HG03442 (cell line): ENCODE measurements around the gene GPR152.
"Not testable (repeated sequence)": the region's sequence is repeated elsewhere in the genome, so short reads cannot be mapped to it uniquely, and the experiment has no call there.

Source experiments
- ATAC-seq: cut with Tn5 transposase; IDR thresholded peaks from one replicate; pipeline ENCODE4 v1.9.1; 2021; ENCODE audit warnings: mild to moderate bottlenecking, moderate library complexity; ENCODE audit not compliant: unreplicated experiment

GPR152 gene

GRCh38 chr11:67465530-67465929 lies 13.0 kb upstream of the GPR152 start:
- not testable (repeated sequence) for ATAC-seq

- ATAC-seq: no peak
Measured at GRCh38 chr11:67465189-67465510, 12.6 kb upstream of the GPR152 start.

DNA sequence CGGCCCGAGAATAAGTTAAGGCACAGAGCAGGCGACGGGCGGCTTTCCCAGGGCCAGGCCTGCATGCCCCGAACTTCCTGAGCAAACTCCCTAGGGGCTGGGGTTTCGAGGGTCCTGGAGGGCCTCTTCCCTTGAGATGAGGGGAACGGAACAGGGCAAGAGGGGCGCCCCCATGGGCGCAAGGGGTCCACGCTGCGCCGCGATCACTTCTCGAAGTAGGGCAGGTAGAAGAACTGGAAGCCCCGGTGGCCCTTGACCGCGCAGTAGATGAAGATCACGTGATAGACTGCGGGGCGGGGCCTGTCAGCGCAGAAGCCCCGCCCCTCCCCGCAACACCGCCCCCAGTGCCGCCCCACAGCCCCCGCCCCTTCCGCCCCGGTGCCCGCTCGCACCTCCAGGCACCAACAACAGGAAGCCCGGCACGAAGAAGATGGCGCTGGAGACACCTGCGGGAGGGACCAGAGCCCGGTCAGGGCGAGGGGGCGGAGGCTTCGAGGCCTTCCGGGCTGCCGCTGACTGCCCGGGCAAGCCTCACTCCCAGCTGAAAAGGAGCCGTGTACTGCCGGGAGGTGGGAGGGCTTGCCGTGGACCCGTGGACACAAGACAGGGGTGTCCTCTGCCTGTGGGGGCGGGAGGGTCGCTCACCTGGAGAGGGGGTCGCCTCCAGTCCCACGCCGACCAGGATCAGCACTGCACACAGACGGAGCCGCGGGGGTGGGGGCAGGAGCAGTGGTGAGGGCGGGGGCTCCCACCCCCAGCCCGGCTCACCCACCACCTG lies 12.1 kb upstream of the GPR152 start:
- ATAC-seq: peak; percentile 40

- ATAC-seq: no peak
Measured at GRCh38 chr11:67463680-67464410, 11.3 kb upstream of the GPR152 start.

DNA sequence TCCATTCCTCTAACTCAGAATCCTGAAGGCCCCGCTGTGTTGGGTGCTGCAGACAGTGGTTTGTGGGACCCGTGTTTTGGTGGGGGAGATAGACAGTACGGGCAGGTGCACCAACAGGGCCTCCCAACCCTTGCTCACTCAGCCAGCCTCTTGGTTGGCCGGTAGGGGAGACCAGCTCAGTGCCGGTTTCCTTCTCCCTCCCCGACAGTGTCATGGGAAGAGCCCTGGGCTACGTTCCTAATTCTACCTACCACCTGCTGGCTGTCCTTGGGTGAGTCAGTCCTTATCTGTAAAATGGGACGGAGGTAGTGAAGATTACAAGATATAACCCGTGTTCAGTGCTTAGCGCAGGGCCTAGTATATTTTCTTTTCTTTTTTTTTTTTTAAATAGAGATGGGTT lies 10.7 kb upstream of the GPR152 start:
- ATAC-seq: no peak

DNA sequence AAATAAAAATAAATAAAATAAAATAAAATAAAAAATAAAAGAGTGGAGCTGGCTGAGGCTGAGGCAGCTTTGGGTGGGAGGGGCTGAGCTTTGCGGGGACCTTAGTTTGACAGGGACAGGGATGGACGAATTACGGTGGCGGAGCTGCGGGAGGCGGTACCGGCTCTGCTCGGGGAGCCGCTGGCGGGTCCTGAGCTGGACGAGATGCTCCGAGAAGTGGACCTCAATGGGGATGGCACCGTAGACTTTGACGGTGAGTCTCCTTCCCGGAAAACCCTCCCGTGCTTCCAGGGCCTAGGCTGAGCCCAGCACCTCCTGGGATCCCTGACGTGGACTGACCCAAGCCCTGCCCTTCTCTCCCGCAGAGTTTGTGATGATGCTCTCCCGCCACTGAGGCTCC lies 5.7 kb upstream of the GPR152 start:
- ATAC-seq: no peak

GRCh38 chr11:67457453-67457852 lies 4.9 kb upstream of the GPR152 start:
- ATAC-seq: no peak

GRCh38 chr11:67456068-67456705 lies 3.7 kb upstream of the GPR152 start:
- ATAC-seq: no peak

DNA sequence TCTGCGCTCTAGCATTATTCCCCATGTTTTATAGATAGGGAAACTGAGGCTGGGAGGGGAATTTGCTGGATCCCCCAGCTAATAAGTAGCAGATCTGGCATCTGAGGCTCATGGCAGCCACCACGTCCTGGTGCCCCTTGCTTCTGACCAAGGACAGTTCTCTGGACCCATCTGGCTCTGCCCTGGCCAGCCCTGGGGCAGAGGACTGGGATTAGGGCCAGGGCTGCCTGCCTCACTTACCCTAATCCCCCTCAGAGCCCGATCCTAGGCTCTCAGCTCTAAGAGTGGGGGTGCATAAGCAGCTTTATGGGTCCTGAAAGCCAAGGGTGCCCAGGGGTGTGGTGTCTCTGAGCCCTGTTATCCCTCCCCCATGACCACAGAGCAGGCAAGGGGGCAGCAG lies 2.5 kb upstream of the GPR152 start, which contains the start of gene CABP4:
CABP4 (plus strand) TSS at position 301 of the 400 bp plus-strand sequence; CDS start at position 371, 70 bp downstream.
- ATAC-seq: no peak

DNA sequence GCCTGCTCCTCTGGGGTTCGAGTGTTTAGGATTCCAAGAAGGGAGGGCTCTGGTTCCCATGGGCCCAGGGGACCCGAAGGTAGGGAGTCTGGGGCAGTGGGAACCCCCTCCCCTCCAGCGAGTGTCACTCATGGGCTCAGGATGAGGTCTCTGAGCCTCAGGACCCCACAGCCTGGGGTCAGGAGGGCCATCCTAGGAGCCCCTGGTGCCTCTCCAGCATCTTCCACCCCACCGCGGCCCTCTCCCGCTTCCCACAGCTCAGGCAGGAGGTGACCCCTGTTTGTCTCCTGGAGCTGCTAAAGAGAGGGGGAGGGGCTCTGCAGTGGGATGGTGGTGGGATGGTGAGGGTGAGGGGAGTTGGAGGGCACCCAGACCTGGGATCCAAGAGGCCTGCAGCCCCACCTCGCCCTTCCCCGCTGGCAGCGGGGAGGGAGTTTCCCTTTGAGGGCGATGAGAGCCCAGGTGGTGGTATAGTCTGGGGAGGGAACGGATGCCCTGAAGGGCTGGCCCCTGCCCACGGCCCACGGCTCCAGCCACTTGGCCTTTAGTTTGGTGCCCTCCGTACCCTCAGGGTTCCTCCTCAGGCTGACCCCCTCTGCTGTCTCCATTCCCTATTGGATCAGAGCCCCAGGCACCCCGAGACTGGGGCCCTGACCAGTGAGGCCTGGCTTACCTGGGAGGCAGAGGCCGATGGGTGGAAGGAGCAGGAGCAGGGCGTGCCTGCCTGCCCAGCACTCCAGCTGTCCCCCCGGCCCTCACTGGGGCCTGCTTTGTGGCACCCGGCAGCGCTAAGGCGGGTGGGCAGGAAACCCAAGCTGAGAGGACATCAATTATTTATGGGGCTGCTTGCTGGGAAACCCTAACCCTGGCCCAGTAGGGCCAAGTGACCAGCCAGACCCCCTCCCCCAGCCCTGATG lies 1.5 kb upstream of the GPR152 start:
- ATAC-seq: no peak

DNA sequence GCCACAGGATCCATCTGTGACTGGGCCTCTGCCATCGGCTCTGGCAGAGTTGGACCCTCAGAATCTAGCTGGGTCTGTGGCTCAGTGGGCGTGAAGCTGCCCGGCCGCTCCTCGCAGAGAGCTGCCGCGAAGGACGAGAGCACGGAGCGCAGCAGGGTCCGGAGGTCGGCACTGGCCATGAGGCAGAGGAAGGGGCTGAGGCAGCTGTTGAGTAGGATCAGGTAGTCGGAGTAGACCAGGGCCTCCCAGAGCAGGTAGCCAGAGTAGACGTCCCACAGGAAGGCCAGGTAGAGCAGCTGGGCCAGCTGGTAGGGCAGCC lies 912 bp downstream of the GPR152 start:
- ATAC-seq: no peak

GRCh38 chr11:67450796-67451657 lies 1.5 kb downstream of the GPR152 start:
- no peak for ATAC-seq

DNA sequence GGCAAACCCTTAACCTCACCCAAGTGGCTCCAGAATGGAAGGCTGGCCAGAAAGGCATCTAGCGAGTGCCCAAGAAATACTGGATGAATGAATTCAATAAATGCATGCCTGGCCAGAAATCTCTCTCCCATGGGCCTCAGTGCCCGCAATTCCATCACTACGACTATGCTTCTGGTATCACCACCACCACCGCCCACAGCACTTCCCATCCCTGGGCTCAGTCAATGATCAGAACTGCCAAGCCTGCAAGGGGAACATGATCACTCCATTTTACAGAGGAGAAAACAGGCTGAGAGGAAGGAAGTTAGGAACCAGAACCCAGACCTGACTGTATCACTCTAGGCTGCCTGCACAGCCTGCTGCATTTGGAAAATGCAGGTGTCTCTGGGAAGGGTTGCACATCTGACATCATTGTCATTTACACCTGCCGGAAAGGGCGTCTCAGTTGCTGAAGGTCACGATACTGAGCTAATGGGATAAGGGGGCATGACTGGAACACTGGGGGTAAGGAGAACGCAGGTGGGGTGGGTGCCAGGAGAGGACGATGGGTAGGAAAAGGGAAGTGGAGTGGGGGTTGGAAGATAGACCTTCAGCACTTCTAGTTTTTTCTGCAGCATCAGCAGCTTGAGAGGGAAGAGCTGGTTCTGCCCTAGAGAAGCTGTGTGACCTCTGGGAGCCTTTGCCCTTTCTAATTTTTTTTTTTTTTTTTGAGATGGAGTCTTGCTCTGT lies 3.2 kb downstream of the GPR152 start:
- ATAC-seq: no peak

- ATAC-seq: no peak
Measured at GRCh38 chr11:67448220-67448609, 4.3 kb downstream of the GPR152 start.

GRCh38 chr11:67445515-67445914 lies 7.0 kb downstream of the GPR152 start:
- ATAC-seq: no peak

DNA sequence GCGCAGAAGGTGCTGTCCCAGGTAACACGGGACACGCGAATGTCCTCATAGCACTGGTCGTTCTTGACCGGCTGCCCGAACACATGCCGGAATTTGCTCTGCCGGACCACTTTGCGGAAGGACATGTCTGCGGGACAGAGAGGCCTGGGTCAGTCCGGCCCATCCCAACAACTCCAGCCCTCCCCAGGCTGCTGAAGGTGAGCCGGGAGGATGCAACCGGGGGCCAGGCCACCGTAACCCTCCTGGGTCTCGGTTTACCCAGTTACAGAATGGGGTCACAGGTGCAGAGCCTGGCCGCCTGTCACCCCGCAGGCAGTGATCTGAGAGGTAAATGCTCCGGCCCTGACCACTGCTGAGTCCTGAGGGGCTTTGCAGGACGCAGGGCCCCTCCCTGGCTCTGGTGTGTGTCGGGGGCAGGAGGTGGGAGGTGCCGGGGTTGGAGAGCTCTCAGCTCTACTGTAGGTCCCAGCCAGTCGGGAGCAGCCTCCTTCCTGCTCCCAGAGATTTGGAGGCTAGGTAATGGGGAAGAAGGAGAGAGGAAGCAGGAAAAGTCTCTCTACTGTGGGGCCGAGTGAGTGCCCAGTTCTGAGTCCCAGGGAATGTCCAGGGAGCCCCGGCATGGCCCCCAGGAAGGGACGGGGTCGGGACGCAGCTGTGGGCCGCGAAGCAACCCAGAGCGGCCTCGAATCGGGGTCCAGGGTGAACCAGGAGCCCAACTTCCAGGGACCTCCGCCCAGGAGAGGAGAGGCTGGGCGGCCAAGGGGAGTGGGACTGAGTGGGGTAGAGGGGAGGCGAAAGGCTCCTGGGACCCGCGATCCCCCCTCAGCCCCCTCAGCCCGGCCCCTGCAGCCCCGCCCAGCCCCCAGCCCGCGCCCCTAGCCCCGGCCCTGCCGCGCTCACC lies 9.8 kb downstream of the GPR152 start:
- ATAC-seq: no peak

GRCh38 chr11:67441731-67442351 lies 10.7 kb downstream of the GPR152 start:
- no peak for ATAC-seq

- no peak for ATAC-seq
Measured at GRCh38 chr11:67441098-67441563, 11.4 kb downstream of the GPR152 start.
